Gastroesophageal sphincter (tissue), 3 donors: ENCODE results near the gene ARG2.

Experiments
- CTCF ChIP-seq, 4 experiments: fragments of 200-600 bp in 2 of 4; fragments of 450-650 bp in 2 of 4; sonication (generic) in 1 of 4; IDR thresholded peaks; one replicate each; pipeline ENCODE4 v1.5.1; 2017 to 2019; ENCODE audit warnings: antibody characterized with exemption in 4 of 4, mild to moderate bottlenecking in 2 of 4, moderate library complexity in 2 of 4
- POLR2A ChIP-seq, 2 donors: fragments of 450-650 bp; IDR thresholded peaks; one replicate each; pipeline ENCODE4 v1.6.1; 2017; ENCODE audit warnings: antibody characterized with exemption in 2 of 2, mild to moderate bottlenecking in 2 of 2, moderate library complexity in 1 of 2
- POLR2AphosphoS5 ChIP-seq: sonication (generic); formaldehyde crosslinking; IDR thresholded peaks from one replicate; pipeline ENCODE4 v1.6.1; 2017; ENCODE audit warnings: antibody characterized with exemption

GRCh38 chr14:67665868-67666267 lies 46.1 kb downstream of the ARG2 start:
- TF ChIP-seq POLR2A (IDR thresholded peaks at IDR 0.05) (no peak), POLR2AphosphoS5 (no peak), CTCF (IDR thresholded peaks at IDR 0.05) (no peak)
